GM15510 (cell line): ENCODE data around the gene NT5DC1.
A peak's percentile ranks its signal among the peaks of the same experiment; 100 is the strongest.

ENCODE experiments used
- POLR2A ChIP-seq: IDR thresholded peaks from 3 replicates; pipeline ENCODE4 v1.6.1; 2011; ENCODE audit warnings: borderline replicate concordance; ENCODE audit not compliant: insufficient read length; ENCODE audit errors: extremely low read depth

NT5DC1 gene

DNA sequence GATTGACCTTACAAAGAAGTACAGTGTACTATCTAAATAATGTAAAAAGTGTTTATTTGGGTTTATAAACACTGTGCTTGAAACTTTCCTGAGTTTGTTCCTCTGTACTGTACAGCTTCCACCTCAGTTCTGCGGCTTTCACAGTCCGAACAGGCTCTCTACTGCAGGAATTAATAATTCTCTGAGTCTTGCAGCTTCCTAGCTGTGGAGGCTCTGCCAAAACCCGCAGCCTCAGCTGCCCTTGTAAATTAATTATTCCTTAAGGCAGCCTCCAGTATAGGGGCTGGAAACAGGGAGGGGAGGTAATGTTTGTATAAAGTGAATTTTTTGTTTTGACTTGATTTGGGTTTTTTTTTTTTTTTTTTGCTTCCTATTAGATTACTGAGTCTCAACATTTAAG, 134.0 kb downstream of the NT5DC1 start:
- no peak for TF ChIP-seq POLR2A

DNA sequence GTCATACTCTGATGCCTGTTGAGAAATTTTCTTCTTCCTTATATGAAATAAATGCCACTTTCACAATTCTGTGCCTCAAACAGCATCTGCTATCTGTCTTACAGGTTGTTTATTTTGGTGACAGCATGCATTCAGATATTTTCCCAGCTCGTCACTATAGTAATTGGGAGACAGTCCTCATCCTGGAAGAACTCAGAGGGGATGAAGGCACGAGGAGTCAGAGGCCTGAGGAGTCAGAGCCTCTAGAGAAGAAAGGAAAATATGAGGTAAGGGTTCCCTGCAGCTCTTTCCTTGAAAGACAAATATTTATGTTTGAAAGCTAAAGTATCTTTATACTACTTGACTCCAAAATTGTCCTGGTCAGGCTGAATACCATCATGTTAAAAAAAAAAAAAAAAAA, 137.4 kb downstream of the NT5DC1 start:
- no peak for TF ChIP-seq POLR2A

DNA sequence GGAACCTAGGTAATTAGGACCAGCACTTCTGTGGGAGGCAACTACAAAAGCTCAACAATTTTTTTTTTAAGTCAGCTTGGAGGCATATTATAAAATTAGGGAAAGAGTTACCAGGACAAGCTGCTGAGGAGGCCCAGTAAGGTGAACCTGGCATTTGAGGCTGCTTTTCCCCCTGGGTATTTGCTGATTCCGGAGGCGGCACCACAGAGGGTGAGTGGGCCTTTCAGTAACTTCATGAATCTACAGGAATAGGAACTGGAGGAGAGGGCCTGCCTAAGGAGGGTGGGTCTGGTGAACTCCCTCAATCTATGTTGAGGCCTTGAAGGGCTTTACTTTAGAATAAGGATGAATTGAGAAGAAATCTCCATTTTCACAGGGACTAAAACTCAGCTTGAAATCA, 138.6 kb downstream of the NT5DC1 start:
- TF ChIP-seq POLR2A, result no peak

DNA sequence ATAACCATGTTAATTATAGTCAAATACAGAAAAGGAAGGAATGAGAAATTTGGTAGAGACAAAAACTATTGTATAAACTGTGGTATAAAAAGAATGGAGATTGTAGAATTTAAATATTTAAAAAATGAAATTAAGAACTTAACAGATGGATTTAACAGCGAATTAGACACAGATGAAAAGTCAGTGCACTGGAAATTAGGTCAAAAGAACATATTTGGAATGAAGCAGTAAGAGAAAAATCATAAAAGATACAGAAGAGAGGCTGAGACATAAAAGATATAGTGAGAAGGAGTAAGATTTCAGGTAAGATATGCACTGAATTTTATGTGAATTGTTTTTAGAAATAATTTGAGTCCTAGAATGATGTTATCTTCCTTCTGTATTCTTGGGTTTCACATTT, 139.2 kb downstream of the NT5DC1 start:
- no peak for TF ChIP-seq POLR2A

GRCh38 chr6:116244284-116244683, 143.6 kb downstream of the NT5DC1 start:
- TF ChIP-seq POLR2A, result no peak

GRCh38 chr6:116246089-116246488, 145.4 kb downstream of the NT5DC1 start:
- no peak for TF ChIP-seq POLR2A

DNA sequence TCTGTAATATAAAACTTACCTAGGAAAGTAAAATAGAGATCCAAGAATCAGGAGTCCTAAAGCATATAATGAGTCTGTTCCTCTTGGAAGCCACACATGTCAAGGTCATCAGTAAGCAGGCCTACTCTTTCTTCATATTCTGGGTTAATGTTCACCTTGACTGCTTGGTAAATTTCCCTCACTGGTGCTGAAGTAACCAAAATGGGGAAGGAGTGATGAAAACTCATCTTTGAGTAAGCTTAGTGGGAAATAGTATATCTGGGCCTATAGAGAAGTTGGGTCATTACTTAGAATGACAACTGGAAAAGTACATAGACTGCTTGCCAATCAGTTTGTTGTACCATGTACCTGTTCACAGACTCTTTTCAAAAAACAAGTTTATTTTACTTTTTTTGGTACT, 146.6 kb downstream of the NT5DC1 start:
- no peak for TF ChIP-seq POLR2A

- no peak for TF ChIP-seq POLR2A
Observed at GRCh38 chr6:116248577-116248976, 147.9 kb downstream of the NT5DC1 start.

GRCh38 chr6:116251568-116252384, 151.1 kb downstream of the NT5DC1 start:
- no peak for TF ChIP-seq POLR2A

- no peak for TF ChIP-seq POLR2A
Observed at GRCh38 chr6:116253188-116253504, 152.5 kb downstream of the NT5DC1 start.

DNA sequence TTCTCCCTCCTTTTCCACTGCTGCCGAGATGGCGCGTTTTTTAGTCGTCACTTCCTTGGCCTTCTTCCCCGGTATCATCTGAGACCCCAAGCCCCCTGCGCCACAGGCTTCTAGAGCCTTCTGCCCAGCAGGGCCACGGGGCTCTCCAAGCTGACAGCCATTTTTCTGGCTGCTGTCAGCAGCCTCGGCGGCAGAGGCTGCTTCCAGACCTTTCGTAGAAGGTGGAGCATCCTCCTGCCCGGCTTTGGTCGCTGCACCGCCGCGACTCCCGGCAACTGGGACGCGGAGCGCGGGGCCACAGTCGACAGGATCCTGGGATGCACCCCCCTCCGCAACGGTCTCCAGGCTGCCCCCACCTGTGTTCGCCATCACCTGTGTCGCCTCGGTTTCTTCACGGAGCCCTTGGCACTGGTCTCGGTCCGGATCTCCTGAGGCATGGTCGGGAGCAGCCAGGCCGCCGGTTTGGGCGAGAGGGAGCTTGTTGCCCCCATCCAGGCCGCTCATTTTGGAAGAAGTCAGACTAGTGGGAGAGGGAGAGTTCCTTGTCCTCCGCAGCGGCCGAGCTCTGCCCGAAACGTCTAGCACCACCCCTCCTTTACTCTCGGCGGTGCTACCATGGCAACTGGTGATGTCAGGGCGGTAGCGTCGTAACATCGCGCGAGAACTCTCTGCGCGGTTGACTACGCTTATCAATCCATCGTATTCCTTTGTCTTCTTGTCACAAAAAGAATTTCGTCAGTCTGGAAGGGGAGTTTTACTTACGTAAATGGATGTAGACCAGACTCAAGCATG, 153.0 kb downstream of the NT5DC1 start, which contains the start of gene TSPYL4:
TSPYL4 (minus strand) TSS at position 571 of the 792 bp plus-strand sequence; CDS start at position 504, 67 bp downstream.
- TF ChIP-seq POLR2A, result peak; percentile 66

- no peak for TF ChIP-seq POLR2A
Observed at GRCh38 chr6:116254297-116255056, 153.8 kb downstream of the NT5DC1 start.

DNA sequence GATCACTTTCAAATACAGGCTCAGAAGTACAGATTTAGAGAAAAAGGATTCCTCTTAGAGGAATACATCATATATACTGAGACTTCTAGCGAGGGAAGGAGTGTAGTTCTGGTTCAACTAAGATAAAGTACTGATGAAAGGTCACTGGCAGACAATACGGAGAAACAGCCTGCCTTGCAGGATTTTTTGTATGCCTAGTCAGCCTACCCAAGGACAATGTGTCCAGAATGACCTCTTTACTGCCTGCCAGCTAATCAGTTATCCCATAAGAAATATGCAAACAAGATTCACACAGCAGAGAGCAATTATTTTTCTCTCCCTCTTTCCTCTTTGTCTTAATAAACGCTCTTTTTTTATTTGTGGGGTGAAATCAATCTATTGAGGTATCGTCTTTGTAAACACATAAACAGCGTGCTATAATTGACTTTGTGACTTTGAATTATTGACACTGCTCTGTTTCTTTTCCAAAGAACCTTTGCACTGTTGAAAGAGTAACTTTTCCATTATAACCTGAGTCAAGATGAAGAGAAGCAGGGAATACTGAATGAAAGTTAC, 154.7 kb downstream of the NT5DC1 start:
- TF ChIP-seq POLR2A, result no peak

DNA sequence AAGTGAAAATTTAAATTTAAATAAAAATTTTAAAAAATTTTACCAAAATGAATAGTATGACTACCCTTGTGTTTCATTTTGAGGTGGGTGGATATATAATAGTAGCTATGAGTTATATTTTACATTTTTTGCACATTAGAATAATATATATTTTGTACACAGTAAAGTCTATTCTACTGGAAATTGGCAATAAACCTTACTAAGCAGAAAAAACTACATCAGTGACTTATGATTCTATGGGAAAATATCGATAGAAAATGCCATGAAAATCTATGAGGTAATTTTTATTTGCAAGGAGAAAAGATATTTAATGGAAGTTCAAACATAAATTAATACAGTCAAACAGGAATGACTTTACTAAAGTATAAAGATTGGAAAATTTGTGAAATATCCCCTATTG, 156.0 kb downstream of the NT5DC1 start:
- TF ChIP-seq POLR2A, result no peak

DNA sequence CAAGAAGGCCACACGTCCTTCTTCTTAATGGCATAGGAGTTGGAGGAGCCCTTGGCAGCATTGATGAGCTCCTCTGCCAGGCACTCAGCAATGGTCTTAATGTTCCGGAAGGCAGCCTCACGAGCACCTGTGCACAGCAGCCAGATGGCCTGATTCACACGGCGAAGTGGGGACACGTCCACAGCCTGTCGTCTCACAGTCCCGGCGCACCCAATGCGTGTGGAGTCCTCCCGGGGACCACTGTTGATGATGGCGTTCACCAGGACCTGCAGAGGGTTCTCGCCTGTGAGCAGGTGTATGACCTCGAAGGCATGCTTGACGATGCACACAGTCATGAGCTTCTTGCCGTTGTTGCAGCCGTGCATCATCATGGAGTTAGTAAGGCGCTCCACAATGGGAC, 157.9 kb downstream of the NT5DC1 start:
- TF ChIP-seq POLR2A, result no peak
